ENCODE measurements around the gene TMEM116. TPM values are rescaled to one million over a fixed set of nuclear protein-coding genes. Genes with fewer than 3 reads are reported as not detected.
"Not testable (repeated sequence)": the region's sequence is repeated elsewhere in the genome, so short reads cannot be mapped to it uniquely, and the experiment has no call there.

The TMEM116 gene
- total and polyA plus RNA-seq, 10 of the 15 experiments (the other 5 are each of a cell fraction or from before 2014, with no cell fraction given) = 6.0 to 25.7 (median 8.5) TPM

GRCh38 chr12:111959518-111959917 lies 53.4 kb downstream of the TMEM116 start:
- H3K79me2 ChIP-seq (ENCODE audit: control insufficient read depth, insufficient read depth, low read length); H3K9ac ChIP-seq (ENCODE audit: control insufficient read depth, insufficient read depth, low read length); H4K20me1 ChIP-seq (ENCODE audit: control insufficient read depth, insufficient read depth); H3K4me3 ChIP-seq; H3K27ac ChIP-seq (ENCODE audit: control insufficient read depth, insufficient read depth); H3K36me3 ChIP-seq (ENCODE audit: control insufficient read depth in 2 of 2, insufficient read depth in 2 of 2, low read length in 1 of 2); H3K4me2 ChIP-seq (ENCODE audit: control insufficient read depth, insufficient read depth); CTCF ChIA-PET; ATAC-seq; RAD21 ChIA-PET (ENCODE audit: unreplicated experiment); DNase-seq (ENCODE audit: low read depth, low spot score); in situ Hi-C loops (cut with MboI); FAIRE-seq; POLR2A ChIA-PET; H3K9me3 ChIP-seq (replicated peaks; ENCODE audit: control insufficient read depth, insufficient read depth, low read length); intact Hi-C loops (cut with micrococcal nuclease; ENCODE audit: unreplicated experiment); BruUV-seq (replicated peaks); H3K27me3 ChIP-seq (replicated peaks in 1 of 2; ENCODE audit: control insufficient read depth in 2 of 2, insufficient read depth in 2 of 2, low read length in 1 of 2); SMC1A ChIA-PET (ENCODE audit: uncharacterized antibody, unreplicated experiment); H3K4me1 ChIP-seq (ENCODE audit: control insufficient read depth, insufficient read depth, low read length); H2AFZ ChIP-seq (ENCODE audit: control insufficient read depth, low read depth, low read length): not testable (repeated sequence)
- 59% methylated on average over 2 of the region's 2 CpGs for WGBS (ENCODE audit: insufficient coverage, insufficient replicate concordance, low lambda C conversion rate, missing lambda C conversion rate)

GRCh38 chr12:111957224-111957623 lies 55.7 kb downstream of the TMEM116 start:
- H3K27me3 ChIP-seq (replicated peaks in 1 of 2; ENCODE audit: control insufficient read depth in 2 of 2, insufficient read depth in 2 of 2, low read length in 1 of 2); ATAC-seq; FAIRE-seq; H3K36me3 ChIP-seq (ENCODE audit: control insufficient read depth in 2 of 2, insufficient read depth in 2 of 2, low read length in 1 of 2); H3K27ac ChIP-seq (ENCODE audit: control insufficient read depth, insufficient read depth); H3K79me2 ChIP-seq (ENCODE audit: control insufficient read depth, insufficient read depth, low read length); BruUV-seq (replicated peaks); H3K9me3 ChIP-seq (replicated peaks; ENCODE audit: control insufficient read depth, insufficient read depth, low read length); H3K4me2 ChIP-seq (ENCODE audit: control insufficient read depth, insufficient read depth); DNase-seq (ENCODE audit: low read depth, low spot score); SMC1A ChIA-PET (ENCODE audit: uncharacterized antibody, unreplicated experiment); RAD21 ChIA-PET (ENCODE audit: unreplicated experiment); H4K20me1 ChIP-seq (ENCODE audit: control insufficient read depth, insufficient read depth); H3K9ac ChIP-seq (ENCODE audit: control insufficient read depth, insufficient read depth, low read length); POLR2A ChIA-PET; H3K4me3 ChIP-seq; in situ Hi-C loops (cut with MboI); CTCF ChIA-PET; H3K4me1 ChIP-seq (ENCODE audit: control insufficient read depth, insufficient read depth, low read length); intact Hi-C loops (cut with micrococcal nuclease; ENCODE audit: unreplicated experiment); H2AFZ ChIP-seq (ENCODE audit: control insufficient read depth, low read depth, low read length): not testable (repeated sequence)
- WGBS (ENCODE audit: insufficient coverage, insufficient replicate concordance, low lambda C conversion rate, missing lambda C conversion rate) = 94% methylated on average over 13 of the region's 31 CpGs

Data from GM12878 (cell line).